Stimulated activated CD4-positive, alpha-beta T cell treated with anti-CD3 and anti-CD28 coated beads, Interleukin-12 subunit alpha, Interleukin-12 subunit beta, amount 100 ng/mL, for 4 hours (primary cell): Measurements from ENCODE around the gene PLCL1.

Experiments used
- DNase-seq: peaks from one replicate; pipeline ENCODE4 v3.0.0-alpha.2; 2020

PLCL1 gene

DNA sequence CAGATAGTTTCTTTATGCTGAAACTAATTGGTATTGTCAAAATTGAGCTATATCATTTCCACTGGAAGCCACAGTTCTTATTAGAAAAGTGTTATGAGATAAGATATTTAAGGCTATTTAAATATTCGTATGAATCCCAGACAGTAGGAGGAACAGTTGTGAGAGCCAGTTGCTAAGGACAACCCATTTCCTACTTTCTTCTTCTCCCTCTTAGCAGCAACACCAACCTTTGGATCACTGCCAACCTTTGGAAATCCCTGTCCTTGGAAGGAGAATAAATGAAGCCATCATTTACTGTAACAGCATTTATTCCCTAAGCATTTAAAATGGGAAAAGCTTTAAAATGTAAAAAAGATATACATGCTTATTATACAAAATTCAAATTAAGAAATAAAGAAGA lies 85.8 kb downstream of the PLCL1 start:
- DNase-seq = no peak

- no peak for DNase-seq
Observed at GRCh38 chr2:197891897-197892442, 87.6 kb downstream of the PLCL1 start.

- no peak for DNase-seq
Observed at GRCh38 chr2:197893403-197894177, 89.2 kb downstream of the PLCL1 start.

- no peak for DNase-seq
Observed at GRCh38 chr2:197894751-197895274, 90.4 kb downstream of the PLCL1 start.

DNA sequence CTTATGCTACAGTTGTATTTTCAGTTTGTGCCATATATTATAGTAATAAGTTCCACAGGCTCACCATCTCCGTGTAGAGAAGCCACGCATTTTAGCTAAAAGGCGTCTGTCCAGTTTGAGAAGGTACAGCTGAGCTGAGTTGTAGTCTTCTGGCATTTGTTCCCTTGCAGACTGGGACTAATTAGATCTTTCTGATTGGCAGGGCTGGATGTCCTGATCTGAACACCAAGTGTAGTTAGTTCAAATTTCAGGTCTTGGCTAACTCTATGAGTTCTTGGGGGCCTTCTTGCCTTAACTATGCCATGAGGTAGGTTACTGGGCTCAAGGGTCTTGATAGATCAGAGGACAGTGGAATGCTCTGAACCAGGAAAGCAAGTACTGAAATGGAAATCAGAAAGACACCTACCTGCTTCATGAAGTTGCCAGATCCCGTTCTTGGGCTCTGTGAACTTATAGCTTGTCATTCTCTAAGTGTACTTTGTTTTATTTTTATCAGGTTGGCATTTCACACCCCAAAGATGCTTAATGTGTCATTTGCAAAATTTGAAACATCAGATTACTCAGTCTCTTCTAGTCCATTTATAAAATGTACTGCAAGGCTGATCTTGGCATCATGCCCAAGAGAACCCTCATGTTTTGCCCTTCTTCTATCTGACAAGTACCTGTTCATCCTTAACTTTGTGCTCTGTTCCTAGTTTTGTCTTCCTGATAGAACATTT lies 93.7 kb downstream of the PLCL1 start:
- DNase-seq = no peak

GRCh38 chr2:197904446-197904845 lies 100.1 kb downstream of the PLCL1 start:
- no peak for DNase-seq

- DNase-seq = no peak
Observed at GRCh38 chr2:197908156-197908555, 103.8 kb downstream of the PLCL1 start.

DNA sequence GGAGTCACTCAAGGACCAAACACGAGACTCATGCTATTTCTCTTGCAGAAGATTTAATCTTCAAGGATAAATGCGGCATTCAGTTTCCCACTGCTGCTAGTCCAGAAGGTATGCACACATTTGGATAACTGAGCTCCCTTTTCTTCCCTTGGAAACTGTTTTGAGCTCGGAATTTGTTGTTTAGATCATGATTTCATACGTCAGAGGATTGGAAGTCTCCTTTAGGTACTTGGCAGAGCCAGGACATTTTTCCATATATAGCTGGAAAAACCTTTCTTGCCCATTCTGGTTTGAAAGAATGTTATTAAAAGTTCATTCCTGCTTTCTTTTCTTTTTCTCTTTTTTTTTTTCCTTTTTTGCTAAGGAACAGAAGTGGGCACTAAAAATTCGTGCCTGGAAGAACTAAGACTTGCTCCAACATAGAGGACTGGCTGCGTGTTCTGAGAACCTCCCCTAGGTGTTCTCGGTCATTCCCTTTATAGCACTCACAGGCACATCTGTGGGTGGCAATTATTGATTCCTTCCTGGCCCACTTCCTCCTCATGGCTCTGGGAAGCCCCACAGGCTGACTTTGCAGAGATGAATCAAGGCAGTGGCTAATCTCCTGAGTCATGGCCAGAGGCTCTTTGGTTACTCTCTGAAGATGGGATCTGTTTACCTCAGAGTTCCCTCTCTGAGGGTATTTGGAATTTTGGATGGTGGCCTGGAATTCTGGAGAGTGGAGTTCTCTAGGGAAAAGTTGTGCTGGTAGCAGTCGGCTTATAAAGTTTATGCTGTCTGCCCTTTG lies 104.8 kb downstream of the PLCL1 start:
- no peak for DNase-seq

DNA sequence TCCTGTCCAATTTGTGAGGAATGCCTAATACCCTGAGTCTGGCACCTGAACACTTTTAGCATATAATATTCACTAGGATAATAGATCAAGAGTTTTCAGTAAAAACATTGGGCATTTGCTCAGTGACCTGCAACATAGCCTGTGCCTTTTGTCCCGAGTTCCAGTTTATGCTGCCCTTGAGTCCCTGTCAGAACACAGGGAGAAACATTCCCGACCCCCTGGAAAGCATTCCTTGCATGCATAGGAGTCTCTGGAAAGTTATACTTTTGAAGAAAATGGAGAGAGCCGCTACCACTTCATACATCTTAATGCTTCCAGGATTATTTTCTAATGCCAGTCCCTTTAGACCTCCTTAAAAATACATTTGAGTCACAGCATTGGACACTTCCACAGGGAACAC lies 107.3 kb downstream of the PLCL1 start:
- DNase-seq = no peak

DNA sequence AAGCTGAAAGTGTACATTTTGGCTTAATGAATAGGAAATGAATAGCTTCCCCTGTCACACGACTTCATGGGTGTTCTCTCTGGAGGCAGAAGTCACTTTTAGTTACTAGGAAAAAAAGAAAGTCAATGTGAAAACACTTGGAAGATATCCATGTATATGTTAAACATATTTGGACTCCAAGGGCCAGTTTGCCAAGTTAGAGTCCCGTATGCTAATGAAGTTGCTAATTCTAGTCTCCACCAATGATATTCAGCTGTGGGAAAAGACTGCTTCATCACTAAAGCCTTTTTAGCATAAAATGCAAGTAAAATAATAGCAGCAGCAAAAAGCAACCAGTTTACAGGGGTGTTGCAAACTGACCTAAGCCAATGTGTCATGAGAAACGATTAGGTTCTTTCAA lies 108.7 kb downstream of the PLCL1 start:
- no peak for DNase-seq

DNA sequence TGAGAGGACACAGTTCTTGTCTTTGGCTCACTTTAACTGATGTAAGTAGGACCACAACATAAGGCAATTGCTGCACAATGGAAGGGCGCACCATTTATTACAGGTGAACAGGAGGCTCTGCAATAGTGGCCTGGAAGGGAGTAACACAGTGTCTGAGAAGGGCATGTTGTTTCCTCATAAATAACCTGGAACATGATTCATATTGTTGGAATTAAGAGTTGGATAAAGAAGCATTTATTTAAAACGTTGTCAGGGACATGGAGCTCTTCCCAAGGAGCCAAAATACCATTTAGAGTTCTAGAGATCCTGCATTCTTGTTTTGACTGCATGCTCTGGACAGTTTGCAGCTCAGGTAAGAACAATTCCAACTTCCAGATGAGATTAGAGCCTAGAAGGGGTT lies 110.4 kb downstream of the PLCL1 start:
- DNase-seq = no peak

DNA sequence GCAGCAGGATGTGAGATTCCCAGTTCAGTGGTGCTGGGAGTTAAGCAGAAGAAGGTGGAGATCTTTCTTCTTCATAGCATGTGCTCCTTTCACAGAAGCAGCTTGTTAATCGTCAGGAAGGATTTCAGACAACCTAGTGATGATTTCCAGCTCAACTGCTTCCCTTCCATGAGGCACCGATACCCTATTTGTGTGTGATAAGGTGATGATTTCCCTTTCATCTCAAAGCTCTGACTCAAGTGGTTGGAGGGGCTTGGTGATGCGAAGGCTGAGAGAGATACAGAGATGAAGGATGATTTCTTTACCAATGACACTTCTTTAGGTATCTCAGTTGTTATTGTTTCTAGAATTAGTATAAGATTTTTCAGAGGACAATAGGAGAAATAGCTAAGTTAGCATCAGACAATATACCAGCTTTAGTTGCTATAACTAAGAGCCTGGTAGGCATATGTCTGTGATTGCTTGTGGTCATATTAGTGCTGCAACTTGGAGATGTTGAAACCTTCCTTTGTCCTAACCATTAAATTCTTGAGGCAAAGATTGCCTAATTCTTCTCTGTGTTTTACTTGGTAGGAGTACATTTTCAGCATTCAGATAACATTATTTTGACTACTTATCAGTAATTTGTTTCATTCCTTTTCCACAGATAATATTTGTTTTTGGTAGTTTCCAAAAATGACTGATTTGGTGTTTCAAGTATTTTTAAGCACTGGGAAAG lies 111.3 kb downstream of the PLCL1 start:
- no peak for DNase-seq

DNA sequence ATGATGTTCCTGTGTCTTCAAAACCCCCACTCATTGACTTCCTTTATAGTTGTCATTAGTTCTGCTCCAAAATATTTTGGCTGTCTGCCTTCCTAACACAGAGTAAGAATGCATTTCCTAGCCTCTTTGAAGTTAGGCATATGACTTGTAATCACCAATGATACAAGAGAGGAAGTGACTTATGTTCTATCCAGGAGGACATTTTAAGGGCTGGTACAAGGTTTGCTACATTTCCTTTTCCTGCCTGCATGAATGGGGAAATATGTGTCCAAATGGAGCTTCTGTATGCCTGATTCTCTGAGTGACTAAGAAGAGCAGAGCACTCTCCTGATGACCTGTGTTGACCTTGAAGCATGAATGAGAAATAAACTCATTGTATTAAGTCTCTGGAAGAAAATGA lies 115.1 kb downstream of the PLCL1 start:
- DNase-seq = no peak

- no peak for DNase-seq
Observed at GRCh38 chr2:197920088-197920487, 115.7 kb downstream of the PLCL1 start.

- DNase-seq = no peak
Observed at GRCh38 chr2:197920592-197921201, 116.3 kb downstream of the PLCL1 start.

DNA sequence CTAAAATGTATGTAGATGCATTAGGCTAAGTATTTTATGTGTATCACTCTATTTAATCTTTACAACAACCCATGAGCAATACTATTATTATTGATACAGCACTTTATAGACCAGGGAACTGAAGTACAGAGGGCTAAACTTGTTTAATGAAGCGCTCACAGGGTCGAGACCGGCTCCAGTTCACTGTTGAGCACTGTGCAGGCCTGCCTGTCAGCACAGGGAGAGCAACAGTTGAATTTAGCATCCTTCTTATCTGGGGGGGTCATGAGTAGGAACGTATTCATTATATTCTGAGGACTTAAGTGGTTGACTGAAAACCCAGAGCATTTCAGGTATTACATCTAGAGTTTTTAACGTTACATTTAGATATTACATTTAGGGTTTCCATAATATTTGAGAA lies 120.1 kb downstream of the PLCL1 start:
- DNase-seq = no peak

GRCh38 chr2:197925204-197925603 lies 120.8 kb downstream of the PLCL1 start:
- no peak for DNase-seq

DNA sequence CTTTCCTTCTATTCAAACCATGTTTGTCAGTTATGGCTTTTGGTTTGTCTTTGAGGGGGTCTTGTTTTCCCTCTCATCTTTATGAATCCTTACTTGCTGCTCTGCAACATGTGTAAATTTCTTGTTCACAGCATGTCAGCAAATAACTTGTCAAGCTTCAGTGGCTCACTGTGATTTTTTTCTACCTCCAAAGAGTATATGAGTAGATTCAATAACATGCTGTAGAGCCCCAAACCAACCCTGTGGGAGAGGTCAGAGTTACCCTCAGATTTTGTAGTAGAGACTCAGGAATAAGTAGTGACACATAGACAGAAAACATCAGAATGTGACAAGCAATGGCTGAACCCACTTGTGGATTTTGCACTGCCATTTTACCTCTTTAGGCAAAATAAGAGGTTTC lies 121.6 kb downstream of the PLCL1 start:
- DNase-seq = no peak

DNA sequence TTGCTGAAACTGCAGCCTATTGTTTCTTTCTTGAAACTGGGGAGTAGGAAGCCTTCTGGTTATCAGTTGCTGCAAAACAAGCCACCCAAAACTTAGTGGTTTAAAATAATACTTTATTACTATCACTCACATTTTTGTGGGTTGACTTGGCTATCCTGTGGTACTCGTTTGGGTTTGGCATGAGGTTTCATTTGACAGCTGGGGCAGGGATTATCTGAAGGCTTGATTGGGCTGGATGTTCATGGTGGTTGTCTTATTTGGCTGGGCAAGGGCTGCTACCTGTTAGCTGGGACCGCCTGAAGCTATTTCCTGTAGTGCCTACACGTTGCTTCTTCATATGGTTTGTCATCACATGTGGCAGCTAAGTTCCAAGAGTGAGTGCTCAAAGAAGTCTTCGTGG lies 122.3 kb downstream of the PLCL1 start:
- DNase-seq = no peak

GRCh38 chr2:197927994-197928393 lies 123.6 kb downstream of the PLCL1 start:
- DNase-seq = no peak

GRCh38 chr2:197929008-197929885 lies 124.9 kb downstream of the PLCL1 start:
- DNase-seq = no peak
